K562 (cell line): ENCODE results near the gene CD34. TPM values are rescaled to one million over a fixed set of nuclear protein-coding genes. Genes with fewer than 3 reads are reported as not detected.

ENCODE experiments used
- ATAC-seq: fragments of 200-7000 bp; cut with Tn5 transposase; 3 replicates; pipeline ENCODE4 v1.9.1; 2020; ENCODE audit warnings: moderate library complexity
- BruUV-seq: library from RNA; stranded (reverse); fragments of 400-500 nt; replicated peaks from 2 replicates; lab custom pipeline; 2021; lab: Mats Ljungman, UMichigan
- CTCF ChIA-PET: fragments of 300-600 bp; formaldehyde crosslinking; extraction: SDS; loops from one replicate; lab custom pipeline; 2021; ENCODE audit warnings: low intra/inter-chr PET ratio; lab: Yijun Ruan, JAX
- POLR2A ChIA-PET: fragments of 300-600, 350-650 bp; sonication (Branson Sonifier 250); formaldehyde crosslinking; extraction: SDS; loops from one replicate; lab custom pipeline; 2021; ENCODE audit warnings: antibody characterized with exemption, inconsistent platforms; lab: Yijun Ruan, JAX
- DNase-seq, 4 experiments: peaks; one replicate each; pipeline versions ENCODE4 v3.0.0 to v3.0.0-alpha.2; 2011 to 2018; ENCODE audit warnings: low spot score in 3 of 4, mixed read lengths in 3 of 4; ENCODE audit errors: extremely low read depth in 1 of 4
- FAIRE-seq: peaks from 2 replicates; lab custom pipeline; 2011; peaks lifted over from hg19 to GRCh38; lab: Jason Lieb, UNC
- H2AFZ ChIP-seq: 2 replicates; pipeline ENCODE4 v1.6.0; 2011; ENCODE audit warnings: low read depth, low read length, control low read depth, inconsistent platforms
- H3K27ac ChIP-seq: fragments of 200-600 bp; 3 replicates; pipeline ENCODE4 v1.8.0; 2011; ENCODE audit warnings: low read depth, mild to moderate bottlenecking, control low read depth, inconsistent platforms, low read length, moderate library complexity, mixed read lengths; ENCODE audit errors: extremely low read depth
- H3K27me3 ChIP-seq, 2 experiments: fragments of 300-600 bp in 1 of 2; 2 replicates in 1 of 2; 3 replicates in 1 of 2; pipeline versions ENCODE4 v1.6.0 to v1.8.0; 2011; ENCODE audit warnings: inconsistent platforms in 2 of 2, low read length in 2 of 2, mild to moderate bottlenecking in 1 of 2, mixed read lengths in 1 of 2, moderate library complexity in 1 of 2; ENCODE audit not compliant: control insufficient read depth in 2 of 2, insufficient read depth in 2 of 2
- H3K36me3 ChIP-seq: fragments of 300-600 bp; 3 replicates; pipeline ENCODE4 v1.8.0; 2011; ENCODE audit warnings: mild to moderate bottlenecking, low read length, inconsistent platforms; ENCODE audit not compliant: control insufficient read depth, insufficient read depth
- H3K4me1 ChIP-seq, 2 experiments: fragments of 200-600 bp in 1 of 2; replicated peaks in 1 of 2; 2 replicates in 1 of 2; 3 replicates in 1 of 2; pipeline versions ENCODE4 v1.5.1 to v1.8.0; 2011; ENCODE audit warnings: inconsistent platforms in 2 of 2, low read length in 2 of 2, mild to moderate bottlenecking in 1 of 2, mixed read lengths in 1 of 2, moderate library complexity in 1 of 2; ENCODE audit not compliant: control insufficient read depth in 2 of 2, insufficient read depth in 2 of 2
- H3K4me2 ChIP-seq: 2 replicates; pipeline ENCODE4 v1.6.1; 2011; ENCODE audit warnings: low read length, control low read depth, inconsistent platforms, mixed read lengths; ENCODE audit not compliant: insufficient read depth
- H3K4me3 ChIP-seq: fragments of 200-600 bp; sonication (generic), shearing (Covaris generic); 2 replicates; pipeline ENCODE4 v1.5.1; 2016; ENCODE audit warnings: control low read depth, inconsistent platforms
- H3K79me2 ChIP-seq: fragments of 200-600 bp; 3 replicates; pipeline ENCODE4 v1.8.0; 2011; ENCODE audit warnings: low read length, inconsistent platforms; ENCODE audit not compliant: control insufficient read depth, insufficient read depth
- H3K9ac ChIP-seq, 2 experiments: 2 replicates each; pipeline versions ENCODE4 v1.6.0 to v1.6.1; 2011; ENCODE audit warnings: low read depth in 2 of 2, low read length in 2 of 2, control low read depth in 1 of 2, inconsistent platforms in 1 of 2, mild to moderate bottlenecking in 1 of 2, mixed read lengths in 1 of 2; ENCODE audit not compliant: insufficient read depth in 1 of 2
- H3K9me1 ChIP-seq: one replicate; pipeline ENCODE4 v1.6.0; 2011; ENCODE audit warnings: inconsistent platforms, mild to moderate bottlenecking, low read length, moderate library complexity; ENCODE audit not compliant: control insufficient read depth, insufficient read depth
- H3K9me3 ChIP-seq: replicated peaks from 2 replicates; pipeline ENCODE4 v1.5.1; 2011; ENCODE audit warnings: low read depth, low read length, inconsistent platforms; ENCODE audit not compliant: control insufficient read depth, insufficient read depth
- H4K20me1 ChIP-seq: replicated peaks from 2 replicates; pipeline ENCODE4 v1.6.1; 2011; ENCODE audit warnings: low read length, inconsistent platforms, mixed read lengths; ENCODE audit not compliant: control insufficient read depth, insufficient read depth
- BACH1 ChIP-seq: fragments of 200-800 bp; sonication (Bioruptor generic); IDR thresholded peaks from 2 replicates; pipeline ENCODE4 v1.6.1; 2016; ENCODE audit warnings: missing genetic modification characterization, missing compliant biosample characterization
- CREB3L1 ChIP-seq: fragments of 450-650 bp; IDR thresholded peaks from 2 replicates; pipeline ENCODE4 v1.6.1; 2014; ENCODE audit warnings: low read depth, mild to moderate bottlenecking, moderate library complexity, borderline replicate concordance
- NCOR1 ChIP-seq: fragments of 450-650 bp; IDR thresholded peaks from 2 replicates; pipeline ENCODE4 v1.6.1; 2016; ENCODE audit warnings: mild to moderate bottlenecking, moderate library complexity
- RBM22 ChIP-seq: fragments of 200-400 bp; formaldehyde crosslinking; IDR thresholded peaks from 2 replicates; pipeline ENCODE4 v1.6.1; 2018; ENCODE audit warnings: low read length, low read depth; ENCODE audit not compliant: poor library complexity, severe bottlenecking
- YBX1 ChIP-seq: fragments of 450-650 bp; IDR thresholded peaks from 2 replicates; pipeline ENCODE4 v1.7.1; 2016; ENCODE audit warnings: mild to moderate bottlenecking
- ZNF354B ChIP-seq: fragments of 250-450 bp; sonication (Bioruptor Pico); IDR thresholded peaks from 2 replicates; pipeline ENCODE4 v1.4.0; 2020
- WGBS: fragments of 100-300 bp; shearing (Covaris generic); methylation state at CpG from one replicate; pipeline ENCODE4 v1.1.6; 2016; ENCODE audit warnings: low coverage, mixed read lengths; ENCODE audit not compliant: insufficient coverage; ENCODE audit errors: missing lambda C conversion rate; 5-methylcytosine and 5-hydroxymethylcytosine counted together
- in situ Hi-C: fragments of 300-500 bp; cut with MboI; formaldehyde crosslinking; loops from 4 replicates; pipeline ENCODE4 v1.15.0; 2018; ENCODE audit warnings: inconsistent platforms, mixed read lengths
- intact Hi-C: fragments of 100-400 bp; cut with micrococcal nuclease; formaldehyde crosslinking; loops from 2 replicates; pipeline ENCODE4 v1.14.2; 2022
- polyA plus RNA-seq, 8 experiments: library from polyadenylated mRNA; depleted of rRNA in 4 of 8; stranded (reverse) in 5 of 8; unstranded in 3 of 8; fragments of >200 nt; fragmentation: Nextera tagmentation in 2 of 8; fragmentation: Illumina TruSeq in 1 of 8; extraction: Ambion mirVana in 2 of 8; extraction: Trizol in 1 of 8; gene quantifications; 2 replicates each; pipeline versions ENCODE4 v1.2.1 to v1.2.3, GENCODE V29; 2011 to 2014; ENCODE audit warnings: inconsistent platforms in 1 of 8, missing spikeins in 1 of 8
- total RNA-seq, 7 experiments: library from RNA; depleted of rRNA in 6 of 7; stranded (reverse); fragments of >200 nt in 6 of 7; fragmentation: Illumina TruSeq in 2 of 7; extraction: Trizol in 2 of 7; gene quantifications; 2 replicates each; pipeline versions ENCODE4 v1.2.1 to v1.2.3, GENCODE V29; 2011 to 2021; ENCODE audit warnings: low replicate concordance in 1 of 7
- TF ChIP-seq, protein P1 (sequence below): fragments of 450-650 bp; formaldehyde crosslinking; conservative IDR thresholded peaks from 2 replicates; pipeline ENCODE4 v1.4.0; 2022; ENCODE audit warnings: mild to moderate bottlenecking, missing genetic modification characterization

Gene CD34
- total and polyA plus RNA-seq, 9 of the 15 experiments (the other 6 are each of a cell fraction or from before 2014, with no cell fraction given) = not detected

- no TSS peak for BruUV-seq
- DNase-seq (no peak), FAIRE-seq (no peak), ATAC-seq (no peak)
- Histone ChIP-seq H3K27ac (no peak overlapping the region), H3K27me3 (0 out of 5 replicates have a peak, but pooled peaks cover 0 to 3% of the 10 kb centered on the region in 2 experiments), H2AFZ (peak overlapping the region; percentile 40; the same call in 1 of the 2 replicates), H3K4me2 (no peak overlapping the region), H3K4me1 (peaks cover 3 to 12% of the 10 kb centered on the region in 2 experiments; a peak in 3 of 5 replicates), H3K79me2 (no peaks in the 10 kb centered on the region), H3K9ac (no peak overlapping the region), H4K20me1 (no peaks in the 10 kb centered on the region), H3K9me3 (no peaks in the 10 kb centered on the region), H3K36me3 (no peaks in the 10 kb centered on the region), H3K9me1 (no peaks in the 10 kb centered on the region), H3K4me3 (no peak overlapping the region)
- 34% methylated on average over 5 of the region's 5 CpGs for WGBS
- POLR2A ChIA-PET = interaction anchor here (0.8 to 1.6 kb wide), 4 partner anchors 10 to 18 kb away, joined by 4 to 8 read pairs (median 6); no protein-coding TSS in a partner anchor
- no peak for TF ChIP-seq ZNF354B
- TF ChIP-seq BACH1 (tag) = no peak
- TF ChIP-seq CREB3L1 = no peak
- no peak for TF ChIP-seq NCOR1
- no peak for TF ChIP-seq YBX1
- no peak for TF ChIP-seq RBM22
- TF ChIP-seq, protein P1, sequence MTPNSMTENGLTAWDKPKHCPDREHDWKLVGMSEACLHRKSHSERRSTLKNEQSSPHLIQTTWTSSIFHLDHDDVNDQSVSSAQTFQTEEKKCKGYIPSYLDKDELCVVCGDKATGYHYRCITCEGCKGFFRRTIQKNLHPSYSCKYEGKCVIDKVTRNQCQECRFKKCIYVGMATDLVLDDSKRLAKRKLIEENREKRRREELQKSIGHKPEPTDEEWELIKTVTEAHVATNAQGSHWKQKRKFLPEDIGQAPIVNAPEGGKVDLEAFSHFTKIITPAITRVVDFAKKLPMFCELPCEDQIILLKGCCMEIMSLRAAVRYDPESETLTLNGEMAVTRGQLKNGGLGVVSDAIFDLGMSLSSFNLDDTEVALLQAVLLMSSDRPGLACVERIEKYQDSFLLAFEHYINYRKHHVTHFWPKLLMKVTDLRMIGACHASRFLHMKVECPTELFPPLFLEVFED (CRISPR knock-in tag) = no peak
- in situ Hi-C loops = no loop called here
- CTCF ChIA-PET = interaction anchor here (0.6 kb wide), 1 partner anchor 73 kb away, joined by 3 read pairs; no protein-coding TSS in a partner anchor
- intact Hi-C loops = no loop called here
These were observed 7.1 kb upstream of the CD34 start for GRCh38 chr1:207918011-207918410.
